CD4-positive, CD25-positive, alpha-beta regulatory T cell (primary cell): ENCODE results near the gene ARV1. TPM values are rescaled to one million over a fixed set of nuclear protein-coding genes. Genes with fewer than 3 reads are reported as not detected.
"Not testable (repeated sequence)": the region's sequence is repeated elsewhere in the genome, so short reads cannot be mapped to it uniquely, and the experiment has no call there.

ENCODE experiments used
- ATAC-seq, 2 donors: fragments of 150-1000 bp; cut with Tn5 transposase; one replicate each; pipeline ENCODE4 v1.10.0; 2021; ENCODE audit warnings: low read depth in 2 of 2, moderate number of reproducible peaks in 2 of 2, moderate library complexity in 1 of 2
- DNase-seq, 3 donors: peaks; one replicate each; pipeline versions ENCODE4 v3.0.0 to v3.0.0-alpha.2; 2012 to 2022; ENCODE audit warnings: mixed read lengths in 1 of 3
- H3K27ac ChIP-seq: one replicate; pipeline ENCODE4 v1.7.0; 2013; ENCODE audit warnings: mild to moderate bottlenecking, low read length; ENCODE audit not compliant: insufficient read depth, poor library complexity, severe bottlenecking
- H3K27me3 ChIP-seq: one replicate; pipeline ENCODE4 v1.7.0; 2013; ENCODE audit warnings: low read length; ENCODE audit not compliant: control insufficient read depth, insufficient read depth
- H3K36me3 ChIP-seq: one replicate; pipeline ENCODE4 v1.7.0; 2013; ENCODE audit warnings: mild to moderate bottlenecking, low read length, moderate library complexity; ENCODE audit not compliant: control insufficient read depth, insufficient read depth
- H3K4me1 ChIP-seq: 2 replicates; pipeline ENCODE4 v1.7.0; 2013; ENCODE audit warnings: mild to moderate bottlenecking, low read length; ENCODE audit not compliant: insufficient read depth, control insufficient read depth, poor library complexity, severe bottlenecking
- H3K4me3 ChIP-seq: one replicate; pipeline ENCODE4 v1.7.0; 2013; ENCODE audit warnings: low read depth, mild to moderate bottlenecking, low read length, moderate library complexity
- H3K9me3 ChIP-seq, 2 experiments: 1 replicate in 1 of 2; 2 replicates in 1 of 2; pipeline ENCODE4 v1.7.0; 2013; ENCODE audit warnings: low read length in 2 of 2, mild to moderate bottlenecking in 1 of 2, moderate library complexity in 1 of 2; ENCODE audit not compliant: control insufficient read depth in 2 of 2
- H3K27ac Mint-ChIP-seq, 3 donors: one replicate each; pipeline ENCODE4 v1.8.0; 2020 to 2022; ENCODE audit warnings: mild to moderate bottlenecking in 3 of 3, mixed read lengths in 3 of 3, moderate library complexity in 2 of 3
- H3K27me3 Mint-ChIP-seq: one replicate; pipeline ENCODE4 v1.8.0; 2022; ENCODE audit warnings: mild to moderate bottlenecking, mixed read lengths
- H3K36me3 Mint-ChIP-seq: one replicate; pipeline ENCODE4 v1.8.0; 2020; ENCODE audit warnings: mixed read lengths
- H3K4me1 Mint-ChIP-seq, 4 donors: one replicate each; pipeline ENCODE4 v1.8.0; 2020 to 2022; ENCODE audit warnings: mixed read lengths in 4 of 4, mild to moderate bottlenecking in 1 of 4
- H3K4me3 Mint-ChIP-seq, 4 donors: one replicate each; pipeline ENCODE4 v1.8.0; 2020 to 2022; ENCODE audit warnings: mild to moderate bottlenecking in 4 of 4, mixed read lengths in 4 of 4, moderate library complexity in 3 of 4
- H3K9me3 Mint-ChIP-seq, 7 donors: one replicate each; pipeline ENCODE4 v1.8.0; 2020 to 2022; ENCODE audit warnings: mixed read lengths in 7 of 7, mild to moderate bottlenecking in 3 of 7, moderate library complexity in 2 of 7
- polyA plus RNA-seq, 4 donors: library from polyadenylated mRNA; unstranded; fragments of 300-500 nt; fragmentation: Illumina TruSeq; gene quantifications; one replicate each; pipeline ENCODE4 v1.2.3, GENCODE V29; 2021
- total RNA-seq: library from RNA; stranded (reverse); gene quantifications from one replicate; pipeline ENCODE4 v1.2.3, GENCODE V29; 2022

ARV1 gene
- total and polyA plus RNA-seq, 5 donors from 2014 or later: 6.8 to 41.6 (median 34.7) TPM

DNA sequence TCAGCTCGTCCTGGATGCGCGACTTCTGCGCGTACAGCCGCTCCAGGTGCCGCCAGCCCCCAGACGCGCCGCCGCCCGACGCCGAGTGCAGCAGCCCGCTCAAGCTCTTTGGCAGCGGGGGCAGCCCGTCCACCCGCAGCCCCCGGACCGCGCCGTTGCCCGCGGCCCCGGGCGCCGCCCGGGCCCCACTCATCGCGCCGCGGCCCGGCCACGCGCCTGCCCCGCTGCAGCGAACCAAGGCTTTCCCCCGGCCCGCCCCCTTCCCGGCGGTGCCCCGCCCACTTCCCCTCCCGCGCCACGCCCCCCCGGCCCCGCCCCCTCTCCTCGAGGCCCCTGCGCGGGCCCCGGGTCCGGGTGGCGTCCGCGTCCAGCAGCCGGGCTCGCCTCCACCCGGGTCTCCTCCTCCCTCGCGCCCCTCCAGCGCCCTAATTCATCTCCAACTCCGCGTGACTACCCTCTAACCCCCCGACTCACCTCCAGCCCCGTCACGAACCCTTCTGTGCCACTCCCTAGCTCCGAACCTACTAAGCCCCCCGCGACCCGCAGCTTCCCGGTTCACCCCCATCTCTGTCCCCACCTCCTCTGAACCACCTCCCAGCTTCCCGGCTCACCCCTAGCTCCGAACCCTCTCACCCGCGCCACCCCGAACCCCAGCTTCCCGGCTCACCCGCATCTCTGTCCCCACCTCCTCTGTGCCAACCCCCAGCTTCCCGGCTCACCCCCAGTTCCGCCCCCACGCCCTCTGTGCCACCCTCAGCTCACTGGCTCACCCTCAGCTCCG, 61.3 kb downstream of the ARV1 start, which contains the start of gene FAM89A:
FAM89A (minus strand) TSS at position 236 of the 781 bp plus-strand sequence; CDS start at position 193, 43 bp downstream.
- peaks cover 9% of the 10 kb centered on the region for H3K27me3 ChIP-seq
- no peaks in the 10 kb centered on the region for H3K36me3 Mint-ChIP-seq
- peaks cover 0 to 11% of the 10 kb centered on the region in 2 experiments for H3K9me3 ChIP-seq
- peak within 1 kb of the TSS; percentile 45 for H3K27ac ChIP-seq
- peak; percentile 55 to 63 (median 59) for DNase-seq
- H3K9me3 Mint-ChIP-seq: peaks cover 0 to 6% (median 0%) of the 10 kb centered on the region in 7 donors
- peaks cover 21% of the 10 kb centered on the region for H3K4me1 ChIP-seq
- H3K27ac Mint-ChIP-seq: peak within 1 kb of the TSS in 2 of 3 donors; percentile 6 to 60
- peaks cover 44% of the 10 kb centered on the region for H3K27me3 Mint-ChIP-seq
- no peaks in the 10 kb centered on the region for H3K36me3 ChIP-seq
- peak; percentile 75 to 76 for ATAC-seq
- peak within 1 kb of the TSS; percentile 69 for H3K4me3 ChIP-seq
- peak within 1 kb of the TSS; percentile 82 to 90 (median 86) for H3K4me3 Mint-ChIP-seq
- peaks cover 16 to 36% (median 24%) of the 10 kb centered on the region in 4 donors for H3K4me1 Mint-ChIP-seq

DNA sequence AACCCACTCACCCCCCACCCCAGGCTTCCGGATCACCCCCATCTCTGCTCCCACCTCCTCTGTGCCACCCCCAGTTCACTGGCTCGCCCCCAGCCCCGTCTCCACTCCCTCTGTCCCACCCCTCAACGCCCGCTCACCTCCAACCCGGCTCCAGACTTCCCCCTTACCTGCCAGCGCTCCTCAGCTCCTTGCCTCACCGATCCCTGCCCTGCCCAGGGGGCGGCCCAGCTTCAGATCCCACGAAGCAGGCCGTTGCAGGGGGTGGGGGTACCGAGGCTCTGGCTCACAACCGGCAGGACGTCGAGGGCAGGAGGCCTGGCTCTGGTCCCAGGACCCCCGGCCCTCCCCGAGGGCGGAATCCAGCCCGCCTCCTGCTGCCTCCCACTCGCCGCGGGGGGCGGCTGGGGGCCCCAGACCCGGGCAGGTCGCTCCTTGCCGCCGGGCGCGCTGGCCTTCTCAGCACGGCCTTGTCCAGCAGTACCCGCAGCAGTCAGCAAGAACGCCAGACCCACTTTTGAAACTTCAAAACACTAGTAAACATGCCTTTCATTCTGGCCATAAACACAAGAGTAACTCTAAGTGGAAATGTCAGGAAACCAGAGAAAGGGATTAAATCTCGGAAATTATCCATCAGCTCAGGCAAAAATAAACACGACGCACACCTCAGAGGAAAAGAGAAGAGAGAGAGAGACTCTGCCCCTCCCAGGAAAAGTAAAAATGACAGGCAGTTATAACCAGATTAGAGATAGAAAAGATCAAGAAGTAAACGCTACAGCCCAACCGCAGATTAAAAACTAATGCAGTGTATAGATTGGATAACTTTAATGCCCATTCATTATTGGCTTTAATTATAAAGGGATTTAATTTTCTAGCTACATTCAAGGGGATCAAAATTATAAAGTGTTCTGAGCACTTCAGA, 62.2 kb downstream of the ARV1 start:
- Mint-ChIP-seq H3K4me1 (peaks cover 16 to 38% (median 25%) of the 10 kb centered on the region in 4 donors), H3K27ac (peak overlapping the region; percentile 6 to 72 (median 62)), H3K9me3 (peaks cover 0 to 8% (median 0%) of the 10 kb centered on the region in 7 donors), H3K36me3 (no peaks in the 10 kb centered on the region), H3K4me3 (peak overlapping the region; percentile 76 to 90 (median 84)), H3K27me3 (peaks cover 48% of the 10 kb centered on the region)
- DNase-seq: no peak
- H3K9me3 ChIP-seq: peaks cover 0 to 11% of the 10 kb centered on the region in 2 experiments
- H3K4me3 ChIP-seq: no peak overlapping the region
- peaks cover 9% of the 10 kb centered on the region for H3K27me3 ChIP-seq
- peak overlapping the region; percentile 45 for H3K27ac ChIP-seq
- no peaks in the 10 kb centered on the region for H3K36me3 ChIP-seq
- peaks cover 21% of the 10 kb centered on the region for H3K4me1 ChIP-seq
- no peak for ATAC-seq

DNA sequence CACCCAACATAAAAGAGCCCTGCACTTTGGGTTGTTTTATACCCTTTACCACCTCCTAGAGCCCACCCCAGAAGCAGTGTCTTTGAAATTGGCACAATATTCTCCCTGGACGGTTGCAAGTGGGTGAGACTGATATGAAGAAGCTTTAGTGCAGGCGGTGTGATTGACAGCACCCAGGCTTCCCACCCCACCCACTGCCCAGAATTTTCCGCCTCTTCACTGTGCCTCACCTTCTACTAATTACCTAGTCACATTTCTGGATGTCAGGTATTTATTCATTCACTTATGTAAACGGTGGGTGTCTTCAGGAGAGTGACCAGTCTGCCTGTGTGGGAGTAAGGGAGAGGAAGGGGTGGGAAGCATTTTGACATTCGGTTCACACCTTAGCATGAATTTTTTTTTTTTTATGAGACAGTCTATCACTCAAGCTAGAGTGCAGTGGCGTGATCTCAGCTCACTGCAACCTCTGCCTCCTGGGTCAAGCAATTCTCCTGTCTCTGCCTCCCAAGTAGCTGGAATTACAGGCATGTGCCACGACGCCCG, 62.9 kb downstream of the ARV1 start:
- H3K27me3 Mint-ChIP-seq: peaks cover 55% of the 10 kb centered on the region
- peaks cover 14 to 31% (median 22%) of the 10 kb centered on the region in 4 donors for H3K4me1 Mint-ChIP-seq

DNA sequence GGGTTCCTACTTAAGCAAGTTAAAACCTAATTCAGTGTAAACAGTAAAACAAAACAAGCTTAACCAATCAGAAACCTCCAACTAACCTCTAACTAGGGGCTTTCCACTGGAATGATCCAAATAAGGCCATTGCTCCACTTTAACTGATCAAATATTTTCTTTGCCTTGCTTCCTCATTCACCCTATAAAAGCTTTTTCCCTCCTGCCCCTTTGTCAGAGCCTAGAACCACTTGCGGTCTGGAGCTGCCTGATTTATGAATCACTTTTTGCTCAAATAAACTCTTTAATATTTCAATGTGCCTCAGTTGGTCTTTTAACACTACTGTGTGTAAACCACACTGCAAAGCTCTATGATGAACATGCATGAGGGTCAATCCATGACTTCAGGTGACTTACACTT, 65.7 kb downstream of the ARV1 start:
- Mint-ChIP-seq H3K9me3 (peaks cover 0 to 8% (median 0%) of the 10 kb centered on the region in 7 donors), H3K27me3 (peaks cover 54% of the 10 kb centered on the region), H3K36me3 (no peaks in the 10 kb centered on the region), H3K27ac (no peak overlapping the region), H3K4me1 (peaks cover 3 to 13% (median 9%) of the 10 kb centered on the region in 4 donors), H3K4me3 (no peak overlapping the region)
- no peak overlapping the region for H3K4me3 ChIP-seq
- no peak overlapping the region for H3K27ac ChIP-seq
- no peaks in the 10 kb centered on the region for H3K27me3 ChIP-seq
- peaks cover 9% of the 10 kb centered on the region for H3K4me1 ChIP-seq
- peaks cover 0 to 11% of the 10 kb centered on the region in 2 experiments for H3K9me3 ChIP-seq
- DNase-seq (no peak), ATAC-seq (no peak)
- no peaks in the 10 kb centered on the region for H3K36me3 ChIP-seq

More for the DNA sequence above, 62.9 kb downstream of the ARV1 start:
- Histone ChIP-seq H3K27me3 (peaks cover 6% of the 10 kb centered on the region), H3K27ac (no peak overlapping the region), H3K9me3 (peaks cover 0 to 11% of the 10 kb centered on the region in 2 experiments), H3K36me3 (no peaks in the 10 kb centered on the region), H3K4me3 (no peak overlapping the region), H3K4me1 (peaks cover 19% of the 10 kb centered on the region)
- peaks cover 0 to 8% (median 0%) of the 10 kb centered on the region in 7 donors for H3K9me3 Mint-ChIP-seq
- no peak for ATAC-seq
- peak overlapping the region; percentile 76 to 90 (median 78) for H3K4me3 Mint-ChIP-seq
- no peaks in the 10 kb centered on the region for H3K36me3 Mint-ChIP-seq
- no peak for DNase-seq
- H3K27ac Mint-ChIP-seq: peak overlapping the region; percentile 6 to 72 (median 62)

DNA sequence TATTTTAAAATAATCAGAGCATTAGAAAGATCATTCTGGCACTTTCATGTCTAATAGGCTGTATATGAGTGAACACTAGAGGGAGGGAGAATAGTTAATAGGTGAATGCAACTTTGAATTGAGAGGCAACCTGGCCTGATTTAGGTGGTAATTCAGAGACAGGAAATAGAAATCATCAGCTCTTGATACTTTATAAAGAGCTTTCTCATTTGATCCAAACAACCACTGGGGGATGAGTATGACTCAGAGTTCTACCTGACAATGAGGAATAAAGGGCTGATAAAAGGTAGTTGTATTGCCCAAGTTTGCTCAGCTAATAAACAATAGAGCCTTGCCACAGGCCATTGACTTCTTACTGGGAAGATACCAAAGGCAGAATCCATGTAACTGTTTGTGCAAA, 66.4 kb downstream of the ARV1 start:
- peak; percentile 55 to 65 for ATAC-seq
- peaks cover 0 to 11% of the 10 kb centered on the region in 2 experiments for H3K9me3 ChIP-seq
- peak overlapping the region in 1 of 3 donors; percentile 34 for H3K27ac Mint-ChIP-seq

DNA sequence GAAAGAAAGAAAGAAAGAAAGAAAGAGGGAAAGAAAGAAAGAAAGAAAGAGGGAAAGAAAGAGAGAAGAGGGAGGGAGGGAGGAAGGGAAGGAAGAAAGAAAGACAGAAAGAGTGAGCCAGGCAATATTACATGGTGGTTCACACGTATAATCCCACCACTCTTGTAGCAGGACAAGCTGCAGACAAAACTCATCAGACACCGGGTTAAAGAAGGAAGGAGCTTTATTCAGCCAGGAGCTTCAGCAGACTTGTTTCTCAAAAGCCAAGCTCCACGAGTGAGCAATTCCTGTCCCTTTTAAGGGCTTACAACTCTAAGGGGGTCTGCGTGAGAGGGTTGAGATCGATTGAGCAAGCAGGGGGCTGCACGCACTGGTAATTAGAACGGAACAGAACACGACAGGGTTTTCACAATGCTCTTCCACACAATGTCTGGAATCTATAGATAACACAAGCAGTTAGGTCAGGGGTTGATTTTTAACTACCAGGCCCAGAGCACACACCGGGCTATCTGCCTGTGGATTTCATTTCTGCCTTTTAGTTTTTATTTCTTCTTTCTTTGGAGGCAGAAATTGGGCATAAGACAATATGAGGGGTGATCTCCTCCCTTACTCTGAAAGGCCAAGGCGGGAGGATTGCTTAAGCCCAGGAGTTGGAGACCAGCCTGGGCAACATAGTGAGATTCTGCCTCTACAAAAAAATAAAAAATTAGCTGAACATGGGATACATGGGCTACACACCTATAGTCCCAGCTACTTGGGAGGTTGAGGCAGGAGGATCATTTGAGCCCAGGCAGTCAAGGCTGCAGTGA, 67.2 kb downstream of the ARV1 start:
- not testable (repeated sequence) for H3K9me3 Mint-ChIP-seq, DNase-seq, H3K4me1 ChIP-seq, H3K36me3 Mint-ChIP-seq, H3K27ac Mint-ChIP-seq, ATAC-seq, H3K4me3 ChIP-seq, H3K27ac ChIP-seq, H3K36me3 ChIP-seq, H3K27me3 ChIP-seq
- peaks cover 53% of the 10 kb centered on the region for H3K27me3 Mint-ChIP-seq
- peak overlapping the region in 1 of 4 donors; percentile 26 for H3K4me3 Mint-ChIP-seq
- peaks cover 0 to 11% of the 10 kb centered on the region in 2 experiments for H3K9me3 ChIP-seq
- peaks cover 3 to 12% (median 8%) of the 10 kb centered on the region in 4 donors for H3K4me1 Mint-ChIP-seq

More for the DNA sequence above, 66.4 kb downstream of the ARV1 start:
- Histone ChIP-seq H3K36me3 (no peaks in the 10 kb centered on the region), H3K27me3 (no peaks in the 10 kb centered on the region), H3K4me1 (peaks cover 8% of the 10 kb centered on the region), H3K27ac (no peak overlapping the region), H3K4me3 (no peak overlapping the region)
- H3K4me1 Mint-ChIP-seq: peaks cover 3 to 13% (median 9%) of the 10 kb centered on the region in 4 donors
- peaks cover 0 to 8% (median 0%) of the 10 kb centered on the region in 7 donors for H3K9me3 Mint-ChIP-seq
- peak in 1 of 3 donors; percentile 29 for DNase-seq
- peak overlapping the region in 1 of 4 donors; percentile 47 for H3K4me3 Mint-ChIP-seq
- peaks cover 54% of the 10 kb centered on the region for H3K27me3 Mint-ChIP-seq
- no peaks in the 10 kb centered on the region for H3K36me3 Mint-ChIP-seq
